Type B pancreatic cell (in vitro differentiated cells): ENCODE data around the gene NIN. TPM values are rescaled to one million over a fixed set of nuclear protein-coding genes. Genes with fewer than 3 reads are reported as not detected.

Experiments used
- DNase-seq: peaks from one replicate; pipeline ENCODE4 v3.0.0; 2021; ENCODE audit warnings: mixed read lengths; ENCODE audit not compliant: unreplicated experiment; ENCODE audit errors: extremely low spot score
- H3K27ac Mint-ChIP-seq: 2 replicates; pipeline ENCODE4 v1.8.0; 2021; ENCODE audit warnings: mild to moderate bottlenecking, mixed read lengths
- H3K27me3 Mint-ChIP-seq: 2 replicates; pipeline ENCODE4 v1.8.0; 2021; ENCODE audit warnings: mixed read lengths
- H3K36me3 Mint-ChIP-seq: 2 replicates; pipeline ENCODE4 v1.8.0; 2021; ENCODE audit warnings: mixed read lengths
- H3K4me1 Mint-ChIP-seq: one replicate; pipeline ENCODE4 v1.8.0; 2021; ENCODE audit warnings: mixed read lengths; ENCODE audit not compliant: unreplicated experiment
- H3K4me3 Mint-ChIP-seq: 2 replicates; pipeline ENCODE4 v1.8.0; 2021; ENCODE audit warnings: mild to moderate bottlenecking, mixed read lengths
- H3K9me3 Mint-ChIP-seq: 2 replicates; pipeline ENCODE4 v1.8.0; 2021; ENCODE audit warnings: mixed read lengths
- CTCF ChIP-seq: fragments of 200-600 bp; sonication (generic); conservative IDR thresholded peaks from 2 replicates; pipeline ENCODE4 v1.5.0; 2021; ENCODE audit warnings: antibody characterized with exemption, mild to moderate bottlenecking
- total RNA-seq: library from RNA; stranded (reverse); gene quantifications from 2 replicates; pipeline ENCODE4 v1.2.1, GENCODE V29; 2021; ENCODE audit warnings: low replicate concordance

Gene NIN
- total RNA-seq, 1 donor from 2014 or later = 40.5 TPM

- H3K36me3 Mint-ChIP-seq = no peaks in the 10 kb centered on the region
- H3K4me1 Mint-ChIP-seq = peaks cover 33% of the 10 kb centered on the region
- DNase-seq = no peak
- peaks cover 42% of the 10 kb centered on the region for H3K27me3 Mint-ChIP-seq
- H3K27ac Mint-ChIP-seq = no peak overlapping the region
- TF ChIP-seq CTCF = no peak
- H3K9me3 Mint-ChIP-seq = no peaks in the 10 kb centered on the region
- H3K4me3 Mint-ChIP-seq = peak overlapping the region; percentile 54
These were observed 2.1 kb upstream of the NIN start for GRCh38 chr14:50832935-50833630.

GRCh38 chr14:50831726-50832168, 785 bp upstream of the NIN start:
- Mint-ChIP-seq H3K9me3 (no peaks in the 10 kb centered on the region), H3K27ac (peak overlapping the region; percentile 80), H3K27me3 (peaks cover 35% of the 10 kb centered on the region), H3K36me3 (no peaks in the 10 kb centered on the region), H3K4me1 (peaks cover 33% of the 10 kb centered on the region), H3K4me3 (peak overlapping the region; percentile 94)
- no peak for DNase-seq
- no peak for TF ChIP-seq CTCF

GRCh38 chr14:50830044-50830931, 674 bp downstream of the NIN start:
- H3K4me3 Mint-ChIP-seq = peak overlapping the region; percentile 88
- H3K9me3 Mint-ChIP-seq = no peaks in the 10 kb centered on the region
- DNase-seq = peak; percentile 73
- peaks cover 34% of the 10 kb centered on the region for H3K27me3 Mint-ChIP-seq
- no peaks in the 10 kb centered on the region for H3K36me3 Mint-ChIP-seq
- no peak for TF ChIP-seq CTCF
- peak overlapping the region; percentile 26 for H3K27ac Mint-ChIP-seq
- peaks cover 31% of the 10 kb centered on the region for H3K4me1 Mint-ChIP-seq

GRCh38 chr14:50829489-50830043, 1.4 kb downstream of the NIN start:
- DNase-seq = no peak
- Mint-ChIP-seq H3K4me3 (peak overlapping the region; percentile 88), H3K36me3 (no peaks in the 10 kb centered on the region), H3K9me3 (no peaks in the 10 kb centered on the region), H3K27ac (peak overlapping the region; percentile 26), H3K27me3 (peaks cover 28% of the 10 kb centered on the region), H3K4me1 (peaks cover 34% of the 10 kb centered on the region)
- TF ChIP-seq CTCF = no peak

DNA sequence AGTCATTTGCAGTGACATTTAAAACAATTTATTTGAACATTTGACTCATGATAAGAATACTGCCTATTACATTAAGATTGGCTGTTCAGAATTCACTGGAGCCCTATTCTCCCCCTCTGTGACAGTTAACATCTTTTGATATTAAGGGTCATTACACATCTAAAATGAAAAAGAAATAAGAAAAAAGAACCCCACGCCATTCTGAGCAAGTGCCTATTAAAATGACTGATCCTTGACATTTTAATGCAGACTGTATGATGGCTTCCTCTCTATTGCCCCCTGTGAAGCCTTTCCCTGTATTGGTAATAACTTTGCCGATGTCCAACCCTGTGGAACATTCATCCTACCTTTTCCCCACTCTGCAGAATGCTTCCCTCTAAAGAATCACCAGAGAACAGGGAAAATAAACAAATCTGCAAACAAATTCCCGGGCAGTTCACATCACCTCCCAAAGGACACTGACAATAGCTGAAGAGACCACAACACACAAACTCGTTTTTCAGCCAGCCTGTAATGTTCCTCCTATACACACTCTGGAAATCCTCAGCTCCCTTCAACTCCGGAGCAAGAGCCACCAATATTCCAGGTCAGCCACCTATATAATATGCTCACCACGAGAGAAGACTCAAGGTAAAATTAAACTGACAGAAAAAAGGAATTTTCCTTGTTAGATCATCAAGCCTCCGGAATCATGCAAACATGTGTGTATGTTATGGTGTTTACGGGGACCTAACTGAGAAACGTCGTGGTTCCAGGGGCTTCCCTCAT, 2.1 kb downstream of the NIN start:
- Mint-ChIP-seq H3K27me3 (peaks cover 25% of the 10 kb centered on the region), H3K4me3 (peak overlapping the region; percentile 88)

More for the DNA sequence above, 2.1 kb downstream of the NIN start:
- no peak for DNase-seq
- TF ChIP-seq CTCF = peak; percentile 18
- Mint-ChIP-seq H3K36me3 (no peaks in the 10 kb centered on the region), H3K27ac (no peak overlapping the region), H3K9me3 (no peaks in the 10 kb centered on the region), H3K4me1 (peaks cover 39% of the 10 kb centered on the region)
